ENCODE measurements around the gene PKD1L1.

PKD1L1 gene

GRCh38 chr7:47734949-47735291 lies 213.3 kb downstream of the PKD1L1 start:
- DNase-seq (ENCODE audit: low spot score): no peak

DNA sequence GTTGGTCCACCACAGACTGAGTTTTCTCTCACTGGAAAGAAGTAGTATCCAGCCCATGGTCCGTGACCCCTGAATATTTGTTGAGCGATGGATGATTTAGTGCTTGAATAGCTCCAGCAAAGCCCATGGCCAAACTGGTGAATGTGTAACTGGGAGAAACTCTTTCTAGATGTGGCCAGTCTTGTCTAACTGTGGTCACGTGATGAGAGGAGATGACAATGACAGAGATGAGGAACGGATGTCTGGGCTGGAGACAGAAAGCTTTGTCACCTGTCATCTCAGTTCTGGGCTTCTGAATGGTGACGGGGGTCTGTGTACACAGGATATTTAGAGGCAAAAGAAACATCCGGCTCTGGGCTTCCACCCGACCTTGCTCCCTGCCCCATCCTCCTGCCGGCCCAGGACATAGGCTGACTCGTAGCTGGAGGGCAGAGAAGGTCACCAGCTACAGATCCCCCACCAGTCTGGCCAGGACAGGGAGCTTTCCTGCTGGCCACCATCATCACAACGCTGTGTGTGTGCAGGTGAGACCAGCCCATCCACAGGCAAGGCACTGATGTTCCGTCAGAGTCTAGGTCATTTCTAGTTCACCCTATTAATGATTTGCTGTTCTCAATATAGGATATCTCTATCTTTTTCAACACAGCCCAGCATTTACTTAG lies 213.8 kb downstream of the PKD1L1 start:
- no peak for DNase-seq (ENCODE audit: low spot score)

GRCh38 chr7:47730142-47730541 lies 218.1 kb downstream of the PKD1L1 start:
- DNase-seq (ENCODE audit: low spot score): no peak

GRCh38 chr7:47726047-47726726 lies 222.1 kb downstream of the PKD1L1 start:
- no peak for DNase-seq (ENCODE audit: low spot score)

DNA sequence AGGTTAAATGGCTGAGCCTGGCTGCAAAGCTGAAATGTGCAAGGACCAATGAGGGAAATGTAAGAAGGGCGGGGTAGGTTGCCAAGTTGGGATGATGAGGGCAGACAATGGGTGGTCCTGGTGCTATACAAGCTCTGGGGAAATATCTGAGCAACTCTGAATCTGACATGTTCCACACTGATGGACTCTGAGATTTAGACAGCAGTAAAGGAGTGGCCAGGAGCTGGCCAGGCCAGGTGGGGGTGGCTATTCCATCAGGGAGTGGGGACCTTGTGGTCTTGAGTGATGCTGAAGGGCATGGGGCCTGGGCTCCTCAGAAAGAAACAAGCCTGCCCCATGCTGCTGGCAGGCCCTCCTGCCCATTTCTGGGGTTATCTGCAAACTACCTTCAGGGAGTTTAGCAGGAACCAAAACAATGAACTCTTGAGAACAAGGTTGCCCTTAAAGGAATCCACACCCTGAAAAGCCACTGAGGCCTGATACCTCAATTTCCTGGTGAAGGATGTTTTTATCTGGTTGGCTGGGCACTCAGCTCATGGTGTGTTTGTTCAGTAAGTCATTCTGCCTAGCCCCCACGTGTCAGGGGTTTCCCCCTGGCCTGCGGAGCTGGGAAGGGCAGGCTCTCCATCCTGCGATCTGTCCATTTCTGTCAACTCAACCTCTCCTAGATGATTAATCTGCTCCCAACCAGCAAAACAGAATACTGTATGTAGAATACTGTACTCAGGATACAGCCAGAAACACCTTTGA lies 223.1 kb downstream of the PKD1L1 start:
- DNase-seq (ENCODE audit: low spot score): no peak

Measured in SW480 (cell line).